Testis (tissue), 2 donors: ENCODE data around the gene LIX1L.

Source experiments
- CTCF ChIP-seq, 3 experiments: fragments of 450-650 bp in 2 of 3; fragments of 200-600 bp in 1 of 3; sonication (generic) in 1 of 3; IDR thresholded peaks; one replicate each; pipeline ENCODE4 v1.5.1; 2016 to 2019; ENCODE audit warnings: antibody characterized with exemption in 3 of 3, mild to moderate bottlenecking in 2 of 3, moderate library complexity in 1 of 3
- POLR2A ChIP-seq: fragments of 450-650 bp; IDR thresholded peaks from one replicate; pipeline ENCODE4 v1.6.1; 2017; ENCODE audit warnings: antibody characterized with exemption, mild to moderate bottlenecking, moderate library complexity

GRCh38 chr1:145978471-145978853 is 20.6 kb upstream of the LIX1L start:
- TF ChIP-seq POLR2A (no peak), CTCF (IDR thresholded peaks at IDR 0.05) (no peak)
